Sigmoid colon (tissue), 7 donors: ENCODE results near the gene PACRG. TPM values are rescaled to one million over a fixed set of nuclear protein-coding genes. Genes with fewer than 3 reads are reported as not detected.
"Not testable (repeated sequence)": the region's sequence is repeated elsewhere in the genome, so short reads cannot be mapped to it uniquely, and the experiment has no call there.

Experiments
- DNase-seq: peaks from one replicate; pipeline ENCODE4 v3.0.0-alpha.2; 2019
- H3K27ac ChIP-seq, 4 donors: fragments of 200-600 bp; sonication (generic); one replicate each; pipeline ENCODE4 v1.5.1; 2016 to 2019; ENCODE audit warnings: mild to moderate bottlenecking in 1 of 4
- H3K27me3 ChIP-seq, 3 donors: fragments of 200-600 bp; sonication (generic); one replicate each; pipeline ENCODE4 v1.5.1; 2019; ENCODE audit warnings: mild to moderate bottlenecking in 1 of 3
- H3K36me3 ChIP-seq, 4 donors: fragments of 200-600 bp; sonication (generic); one replicate each; pipeline ENCODE4 v1.5.1; 2016 to 2019
- H3K4me1 ChIP-seq, 4 donors: fragments of 200-600 bp; sonication (generic); one replicate each; pipeline ENCODE4 v1.5.1; 2017 to 2019
- H3K4me3 ChIP-seq, 4 donors: fragments of 200-600 bp; sonication (generic); one replicate each; pipeline ENCODE4 v1.5.1; 2017 to 2019; ENCODE audit warnings: mild to moderate bottlenecking in 2 of 4, moderate library complexity in 1 of 4
- H3K9me3 ChIP-seq, 4 donors: fragments of 200-600 bp in 3 of 4; sonication (generic) in 3 of 4; one replicate each; pipeline versions ENCODE4 v1.5.1 to v1.6.1; 2013 to 2019
- EP300 ChIP-seq, 4 donors: sonication (generic); formaldehyde crosslinking; IDR thresholded peaks; one replicate each; pipeline ENCODE4 v1.6.1; 2017; ENCODE audit warnings: antibody characterized with exemption in 4 of 4
- POLR2A ChIP-seq, 2 donors: fragments of 450-650 bp; IDR thresholded peaks; one replicate each; pipeline ENCODE4 v1.6.1; 2016; ENCODE audit warnings: antibody characterized with exemption in 2 of 2, mild to moderate bottlenecking in 2 of 2, moderate library complexity in 2 of 2
- POLR2AphosphoS5 ChIP-seq, 4 donors: sonication (generic); formaldehyde crosslinking; IDR thresholded peaks; one replicate each; pipeline ENCODE4 v1.6.1; 2017; ENCODE audit warnings: antibody characterized with exemption in 4 of 4
- WGBS, 2 donors: extraction: QIAGEN DNeasy Blood & Tissue Kit; methylation state at CpG; one replicate each; pipeline ENCODE4 v1.1.7; 2013; 5-methylcytosine and 5-hydroxymethylcytosine counted together
- intact Hi-C: fragments of 100-400 bp; cut with DNase I; formaldehyde crosslinking; loops from one replicate; pipeline ENCODE4 v1.15.1; 2023
- polyA plus RNA-seq, 3 donors: library from polyadenylated mRNA; stranded (reverse); fragments of 200-250 nt; gene quantifications; one replicate each; pipeline ENCODE4 v1.2.3, GENCODE V29; 2013
- total RNA-seq, 4 donors: library from RNA; depleted of rRNA; stranded (reverse); fragments of >200 nt; gene quantifications; one replicate each; pipeline ENCODE4 v1.1.0, GENCODE V29; 2016
- TF ChIP-seq, protein P1 (sequence below), 4 experiments: fragments of 450-650 bp in 3 of 4; fragments of 200-600 bp in 1 of 4; IDR thresholded peaks; one replicate each; pipeline ENCODE4 v1.5.1; 2016 to 2019; ENCODE audit warnings: antibody characterized with exemption in 4 of 4, mild to moderate bottlenecking in 3 of 4, moderate library complexity in 2 of 4
- donor health status: healthy with polysubstance abuse.
- donor health status: Bipolar disorder and iron deficiency.
- donor health status: healthy.

PACRG gene
- total and polyA plus RNA-seq, 7 donors, result 0.12 to 6.9 (median 0.95) TPM; not detected in 2

GRCh38 chr6:163310973-163311383 lies 583.2 kb downstream of the PACRG start:
- H3K27me3 ChIP-seq, result no peaks in the 10 kb centered on the region
- TF ChIP-seq POLR2A (IDR thresholded peaks at IDR 0.05) (no peak), EP300 (IDR thresholded peaks at IDR 0.05) (no peak), POLR2AphosphoS5 (IDR thresholded peaks at IDR 0.05) (no peak)
- TF ChIP-seq, protein P1, sequence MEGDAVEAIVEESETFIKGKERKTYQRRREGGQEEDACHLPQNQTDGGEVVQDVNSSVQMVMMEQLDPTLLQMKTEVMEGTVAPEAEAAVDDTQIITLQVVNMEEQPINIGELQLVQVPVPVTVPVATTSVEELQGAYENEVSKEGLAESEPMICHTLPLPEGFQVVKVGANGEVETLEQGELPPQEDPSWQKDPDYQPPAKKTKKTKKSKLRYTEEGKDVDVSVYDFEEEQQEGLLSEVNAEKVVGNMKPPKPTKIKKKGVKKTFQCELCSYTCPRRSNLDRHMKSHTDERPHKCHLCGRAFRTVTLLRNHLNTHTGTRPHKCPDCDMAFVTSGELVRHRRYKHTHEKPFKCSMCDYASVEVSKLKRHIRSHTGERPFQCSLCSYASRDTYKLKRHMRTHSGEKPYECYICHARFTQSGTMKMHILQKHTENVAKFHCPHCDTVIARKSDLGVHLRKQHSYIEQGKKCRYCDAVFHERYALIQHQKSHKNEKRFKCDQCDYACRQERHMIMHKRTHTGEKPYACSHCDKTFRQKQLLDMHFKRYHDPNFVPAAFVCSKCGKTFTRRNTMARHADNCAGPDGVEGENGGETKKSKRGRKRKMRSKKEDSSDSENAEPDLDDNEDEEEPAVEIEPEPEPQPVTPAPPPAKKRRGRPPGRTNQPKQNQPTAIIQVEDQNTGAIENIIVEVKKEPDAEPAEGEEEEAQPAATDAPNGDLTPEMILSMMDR (IDR thresholded peaks at IDR 0.05), result no peak
- no peak overlapping the region for H3K27ac ChIP-seq
- no peaks in the 10 kb centered on the region for H3K9me3 ChIP-seq
- intact Hi-C loops, result no loop called here
- H3K4me1 ChIP-seq, result no peaks in the 10 kb centered on the region
- 76 to 79% methylated on average over 2 of the region's 2 CpGs for WGBS, 2 donors
- no peak for DNase-seq
- H3K36me3 ChIP-seq, result no peaks in the 10 kb centered on the region
- no peak overlapping the region for H3K4me3 ChIP-seq

GRCh38 chr6:163311830-163312229 lies 584.1 kb downstream of the PACRG start:
- H3K27ac ChIP-seq, result no peak overlapping the region
- no peak for DNase-seq
- H3K4me1 ChIP-seq, result no peaks in the 10 kb centered on the region
- TF ChIP-seq POLR2AphosphoS5 (IDR thresholded peaks at IDR 0.05), result no peak
- TF ChIP-seq, protein P1 (IDR thresholded peaks at IDR 0.05), result no peak
- no peak for TF ChIP-seq POLR2A (IDR thresholded peaks at IDR 0.05)
- no peak for TF ChIP-seq EP300 (IDR thresholded peaks at IDR 0.05)
- WGBS, 2 donors, result 42 to 71% methylated on average over 3 of the region's 3 CpGs
- H3K4me3 ChIP-seq, result no peak overlapping the region
- no peaks in the 10 kb centered on the region for H3K9me3 ChIP-seq
- no peaks in the 10 kb centered on the region for H3K36me3 ChIP-seq
- no peaks in the 10 kb centered on the region for H3K27me3 ChIP-seq
- intact Hi-C loops, result no loop called here

DNA sequence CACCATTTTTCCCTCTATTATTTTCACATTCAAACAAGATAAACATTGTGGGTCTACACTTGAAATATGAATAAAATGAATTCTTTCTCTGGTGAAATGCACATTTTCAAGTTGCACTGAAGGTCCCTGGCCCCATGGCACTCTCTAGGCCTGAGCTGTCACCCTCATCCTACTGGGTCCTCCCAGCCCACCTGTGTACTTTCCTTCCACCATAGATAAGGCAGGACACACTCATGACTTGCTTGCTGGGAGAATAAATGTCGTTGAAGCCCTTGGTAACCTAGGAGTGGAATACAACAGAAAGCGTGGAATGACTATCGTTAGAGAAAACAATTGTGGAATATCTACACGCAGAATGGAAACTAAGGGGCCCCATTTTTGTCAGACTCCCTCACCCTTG lies 585.8 kb downstream of the PACRG start:
- no peaks in the 10 kb centered on the region for H3K9me3 ChIP-seq
- WGBS, 2 donors, result 92% methylated on average over 4 of the region's 4 CpGs
- intact Hi-C loops, result no loop called here
- H3K27me3 ChIP-seq, result no peaks in the 10 kb centered on the region
- TF ChIP-seq POLR2AphosphoS5 (IDR thresholded peaks at IDR 0.05) (no peak), EP300 (IDR thresholded peaks at IDR 0.05) (no peak), POLR2A (IDR thresholded peaks at IDR 0.05) (no peak)
- TF ChIP-seq, protein P1 (IDR thresholded peaks at IDR 0.05), result no peak
- no peaks in the 10 kb centered on the region for H3K4me1 ChIP-seq
- H3K4me3 ChIP-seq, result no peak overlapping the region
- DNase-seq, result no peak
- H3K27ac ChIP-seq, result no peak overlapping the region
- no peaks in the 10 kb centered on the region for H3K36me3 ChIP-seq

GRCh38 chr6:163313981-163314380 lies 586.2 kb downstream of the PACRG start:
- Histone ChIP-seq H3K9me3 (no peaks in the 10 kb centered on the region), H3K36me3 (no peaks in the 10 kb centered on the region), H3K4me1 (no peaks in the 10 kb centered on the region), H3K4me3 (no peak overlapping the region), H3K27ac (peak overlapping the region in 2 of 4 donors; percentile 18 to 37), H3K27me3 (no peaks in the 10 kb centered on the region)
- DNase-seq, result no peak
- WGBS, 2 donors, result 86 to 93% methylated on average over 5 of the region's 5 CpGs
- intact Hi-C loops, result no loop called here
- no peak for TF ChIP-seq POLR2A (IDR thresholded peaks at IDR 0.05)
- no peak for TF ChIP-seq POLR2AphosphoS5 (IDR thresholded peaks at IDR 0.05)

- H3K4me3 ChIP-seq, result no peak overlapping the region
- 76 to 84% methylated on average over 11 of the region's 11 CpGs for WGBS, 2 donors
Measured at GRCh38 chr6:163314791-163315470, 587.2 kb downstream of the PACRG start.

GRCh38 chr6:163316866-163317495 lies 589.2 kb downstream of the PACRG start:
- DNase-seq, H3K27me3 ChIP-seq, intact Hi-C loops, H3K27ac ChIP-seq, H3K36me3 ChIP-seq, H3K4me3 ChIP-seq, H3K4me1 ChIP-seq, H3K9me3 ChIP-seq: not testable (repeated sequence)
- WGBS, 2 donors, result 89 to 93% methylated on average over 12 of the region's 12 CpGs

More at GRCh38 chr6:163314791-163315470, 587.2 kb downstream of the PACRG start:
- TF ChIP-seq EP300 (IDR thresholded peaks at IDR 0.05) (no peak), POLR2A (IDR thresholded peaks at IDR 0.05) (no peak)
- Histone ChIP-seq H3K9me3 (no peaks in the 10 kb centered on the region), H3K4me1 (no peaks in the 10 kb centered on the region), H3K27ac (peak overlapping the region in 2 of 4 donors; percentile 26 to 37), H3K36me3 (no peaks in the 10 kb centered on the region), H3K27me3 (no peaks in the 10 kb centered on the region)
- intact Hi-C loops, result no loop called here
- DNase-seq, result no peak
